ENCODE measurements around the gene KCNAB3.

Gene KCNAB3

DNA sequence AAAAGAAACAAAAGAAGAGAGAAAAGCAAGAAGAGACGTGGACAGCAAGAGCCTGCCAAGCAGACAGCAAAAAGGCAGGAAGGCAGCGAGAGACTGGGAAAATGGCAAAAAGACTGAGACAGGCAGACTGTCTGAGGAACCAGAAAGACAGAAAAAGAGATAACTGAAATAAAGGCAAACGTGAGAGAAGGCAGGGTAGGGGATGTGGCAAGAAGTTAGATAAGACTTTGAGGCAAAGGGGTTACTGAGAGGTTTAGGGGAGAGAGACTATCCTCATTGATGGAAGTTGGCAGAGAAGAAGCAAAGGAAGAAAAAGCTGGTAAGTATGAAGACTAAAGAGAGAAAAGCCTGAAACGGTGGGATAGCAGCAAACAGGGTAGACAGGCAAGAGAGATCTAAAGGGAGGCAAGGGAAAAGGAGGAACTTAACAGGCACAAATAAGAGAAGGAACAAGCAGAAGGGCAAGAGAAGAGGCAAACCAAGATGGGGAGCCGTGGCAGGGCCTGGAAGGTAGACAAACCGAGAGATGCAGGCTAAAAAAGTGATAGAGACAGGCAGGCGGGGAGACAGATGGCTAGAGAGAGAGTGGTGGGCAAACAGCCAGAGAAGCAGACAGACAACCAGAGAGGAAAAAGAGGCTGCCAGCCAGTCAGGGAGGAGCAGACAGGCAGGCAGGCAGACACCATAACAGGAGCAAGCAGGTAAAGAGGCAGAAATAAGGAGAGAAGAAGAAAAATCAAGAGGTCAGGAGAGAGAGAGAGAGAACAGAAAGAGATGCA, 48.2 kb downstream of the KCNAB3 start:
- no peak for DNase-seq (ENCODE audit: extremely low spot score)
- TF ChIP-seq CTBP1 (IDR thresholded peaks at IDR 0.05; ENCODE audit: borderline replicate concordance) (no peak), TARDBP (IDR thresholded peaks at IDR 0.05) (no peak)
- ChIA-PET CTCF (no interaction called here), POLR2A (no interaction called here)

- DNase-seq (ENCODE audit: extremely low spot score) = no peak
- CTCF ChIA-PET = no interaction called here
- TF ChIP-seq CTBP1 (IDR thresholded peaks at IDR 0.05; ENCODE audit: borderline replicate concordance) = no peak
- TF ChIP-seq SUZ12 (IDR thresholded peaks at IDR 0.05) = no peak
- TF ChIP-seq ARNT (IDR thresholded peaks at IDR 0.05) = no peak
- POLR2A ChIA-PET = no interaction called here
Measured at GRCh38 chr17:7880076-7880868, 49.4 kb downstream of the KCNAB3 start.

DNA sequence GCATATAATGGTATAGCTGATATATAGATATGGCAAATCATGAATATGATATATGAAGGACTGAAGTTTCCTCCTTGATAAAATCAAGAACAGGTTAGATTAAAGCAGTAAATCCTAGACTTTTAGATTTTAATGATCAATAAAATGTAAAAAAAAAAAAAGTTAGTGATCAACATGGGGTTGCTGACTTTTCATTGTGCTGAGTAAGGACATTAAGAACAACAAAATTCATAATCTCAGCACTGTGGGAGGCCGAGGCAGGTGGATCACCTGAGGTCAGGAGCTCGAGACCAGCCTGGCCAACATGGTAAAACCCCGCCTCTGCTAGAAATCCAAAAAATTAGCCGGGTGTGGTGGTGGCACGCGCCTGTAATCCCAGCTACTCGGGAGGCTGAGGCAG, 51.4 kb downstream of the KCNAB3 start:
- no peak for DNase-seq (ENCODE audit: extremely low spot score)
- CTCF ChIA-PET = interaction anchor here (0.6 kb wide), 1 partner anchor 246 kb away, joined by 4 read pairs; no protein-coding TSS in a partner anchor
- no peak for TF ChIP-seq BHLHE40 (IDR thresholded peaks at IDR 0.05; ENCODE audit: borderline replicate concordance)
- TF ChIP-seq PKNOX1 (IDR thresholded peaks at IDR 0.05) = no peak
- TF ChIP-seq FOXA1 (IDR thresholded peaks at IDR 0.05) = no peak
- TF ChIP-seq LEF1 (IDR thresholded peaks at IDR 0.05; ENCODE audit: borderline replicate concordance) = no peak
- no peak for TF ChIP-seq CTBP1 (IDR thresholded peaks at IDR 0.05; ENCODE audit: borderline replicate concordance)
- TF ChIP-seq ARNT (IDR thresholded peaks at IDR 0.05) = no peak
- POLR2A ChIA-PET = no interaction called here

DNA sequence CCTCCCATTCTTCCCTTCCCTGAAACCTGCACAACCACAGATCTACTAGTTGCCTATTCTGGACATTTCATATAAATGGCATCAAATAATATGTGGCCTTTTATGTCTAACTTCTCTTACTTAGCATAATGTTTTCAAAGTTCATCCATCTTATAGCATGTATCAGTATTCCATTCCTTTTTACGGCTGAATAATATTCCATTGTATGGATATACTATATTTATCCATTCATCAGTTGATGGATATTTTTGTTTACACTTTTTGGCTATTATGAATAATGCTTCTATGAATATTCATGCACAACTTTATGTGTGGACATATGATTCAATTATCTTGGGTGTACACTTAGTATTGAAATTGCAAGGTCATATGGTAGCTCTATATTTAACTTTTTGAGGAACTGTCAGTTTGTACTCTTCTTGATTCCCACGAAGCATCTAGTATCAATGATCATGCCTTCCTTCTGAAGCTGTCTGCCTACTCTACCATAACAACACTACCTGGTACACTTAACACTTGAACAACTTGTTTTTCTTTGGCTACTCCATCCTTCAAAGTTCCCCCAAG, 53.8 kb downstream of the KCNAB3 start:
- POLR2A ChIA-PET = interaction anchor here (0.6 to 0.9 kb wide), 2 partner anchors 33 to 291 kb away, joined by 3 read pairs; no protein-coding TSS in a partner anchor
- CTCF ChIA-PET = no interaction called here
- no peak for DNase-seq (ENCODE audit: extremely low spot score)

GRCh38 chr17:7873051-7873450, 56.6 kb downstream of the KCNAB3 start:
- DNase-seq (ENCODE audit: extremely low spot score) = no peak
- ChIA-PET POLR2A (interaction anchor here (1.0 kb wide), 1 partner anchor 8 kb away, joined by 3 read pairs; no protein-coding TSS in a partner anchor), CTCF (no interaction called here)
- TF ChIP-seq FOXA1 (IDR thresholded peaks at IDR 0.05) (no peak), SUZ12 (IDR thresholded peaks at IDR 0.05) (no peak), SP1 (IDR thresholded peaks at IDR 0.05) (no peak), ZNF384 (IDR thresholded peaks at IDR 0.05) (no peak), BHLHE40 (IDR thresholded peaks at IDR 0.05; ENCODE audit: borderline replicate concordance) (no peak), CTBP1 (IDR thresholded peaks at IDR 0.05; ENCODE audit: borderline replicate concordance) (no peak), PKNOX1 (IDR thresholded peaks at IDR 0.05) (no peak), L3MBTL2 (conservative IDR thresholded peaks at IDR 0.05) (no peak), HDGF (IDR thresholded peaks at IDR 0.05; ENCODE audit: borderline replicate concordance) (no peak), LEF1 (IDR thresholded peaks at IDR 0.05; ENCODE audit: borderline replicate concordance) (no peak), TARDBP (IDR thresholded peaks at IDR 0.05) (no peak), FOXK2 (IDR thresholded peaks at IDR 0.05) (no peak), NFRKB (IDR thresholded peaks at IDR 0.05) (no peak), ARNT (IDR thresholded peaks at IDR 0.05) (no peak), ELF4 (IDR thresholded peaks at IDR 0.05) (no peak)

More for the DNA sequence above, 53.8 kb downstream of the KCNAB3 start:
- TF ChIP-seq CTBP1 (IDR thresholded peaks at IDR 0.05; ENCODE audit: borderline replicate concordance) (no peak), PKNOX1 (IDR thresholded peaks at IDR 0.05) (no peak), ARNT (IDR thresholded peaks at IDR 0.05) (no peak), BHLHE40 (IDR thresholded peaks at IDR 0.05; ENCODE audit: borderline replicate concordance) (no peak), FOXA1 (IDR thresholded peaks at IDR 0.05) (no peak), FOXK2 (IDR thresholded peaks at IDR 0.05) (no peak), TARDBP (IDR thresholded peaks at IDR 0.05) (no peak), LEF1 (IDR thresholded peaks at IDR 0.05; ENCODE audit: borderline replicate concordance) (no peak), ZNF384 (IDR thresholded peaks at IDR 0.05) (no peak), FOXM1 (IDR thresholded peaks at IDR 0.05; ENCODE audit: borderline replicate concordance) (no peak), ELF4 (IDR thresholded peaks at IDR 0.05) (no peak), HDGF (IDR thresholded peaks at IDR 0.05; ENCODE audit: borderline replicate concordance) (no peak), NFRKB (IDR thresholded peaks at IDR 0.05) (no peak), L3MBTL2 (conservative IDR thresholded peaks at IDR 0.05) (no peak), SUZ12 (IDR thresholded peaks at IDR 0.05) (no peak), SP1 (IDR thresholded peaks at IDR 0.05) (no peak)

All from HEK293T (cell line).